Stimulated activated CD4-positive, alpha-beta T cell treated with anti-CD3 and anti-CD28 coated beads, Interleukin-12 subunit alpha, Interleukin-12 subunit beta, amount 100 ng/mL, for 48 hours (primary cell): Measurements from ENCODE around the gene RBMS3.
"Not testable (repeated sequence)": the region's sequence is repeated elsewhere in the genome, so short reads cannot be mapped to it uniquely, and the experiment has no call there.

Source experiments
- DNase-seq, 3 donors: peaks; one replicate each; pipeline ENCODE4 v3.0.0-alpha.2; 2020; ENCODE audit warnings: low read depth in 2 of 3, low spot score in 1 of 3

Gene RBMS3

DNA sequence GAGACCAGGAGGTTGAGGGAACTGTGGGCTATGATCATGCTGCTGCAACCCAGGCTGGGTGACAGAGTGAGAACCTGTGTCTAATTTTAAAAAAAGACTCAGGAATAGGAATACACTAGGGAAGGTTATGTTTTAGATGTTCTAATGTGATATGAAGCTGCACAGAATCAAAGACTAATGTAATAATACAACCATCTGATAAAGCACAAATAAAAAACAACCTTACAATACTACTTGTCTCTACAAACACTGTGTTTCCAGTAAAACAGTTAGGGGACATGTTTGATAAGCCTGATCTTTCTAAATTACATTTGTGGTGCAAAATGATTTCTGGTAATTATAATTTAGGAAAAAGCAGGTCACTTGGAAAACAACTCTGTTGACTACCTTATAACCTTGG lies 56.7 kb downstream of the RBMS3 start:
- DNase-seq = no peak

DNA sequence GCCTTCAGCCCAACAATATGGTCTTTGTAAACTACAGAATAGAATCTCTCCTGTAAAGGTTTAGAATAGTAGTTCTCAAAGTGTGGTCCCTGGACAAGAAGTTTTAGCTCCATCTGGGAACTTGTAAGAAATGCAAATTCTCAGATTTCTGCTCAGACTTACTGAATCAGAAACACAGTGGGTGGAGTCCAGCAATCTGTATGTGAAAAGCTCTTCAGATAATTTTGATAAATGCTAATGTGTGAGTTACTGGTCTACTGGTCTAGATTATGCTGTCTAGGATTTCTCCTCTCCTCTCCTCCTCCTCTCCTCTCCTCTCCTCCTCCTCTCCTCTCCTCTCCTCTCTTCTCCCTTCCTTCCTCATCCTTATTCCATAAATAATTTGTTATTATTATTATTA lies 57.5 kb downstream of the RBMS3 start:
- no peak for DNase-seq

DNA sequence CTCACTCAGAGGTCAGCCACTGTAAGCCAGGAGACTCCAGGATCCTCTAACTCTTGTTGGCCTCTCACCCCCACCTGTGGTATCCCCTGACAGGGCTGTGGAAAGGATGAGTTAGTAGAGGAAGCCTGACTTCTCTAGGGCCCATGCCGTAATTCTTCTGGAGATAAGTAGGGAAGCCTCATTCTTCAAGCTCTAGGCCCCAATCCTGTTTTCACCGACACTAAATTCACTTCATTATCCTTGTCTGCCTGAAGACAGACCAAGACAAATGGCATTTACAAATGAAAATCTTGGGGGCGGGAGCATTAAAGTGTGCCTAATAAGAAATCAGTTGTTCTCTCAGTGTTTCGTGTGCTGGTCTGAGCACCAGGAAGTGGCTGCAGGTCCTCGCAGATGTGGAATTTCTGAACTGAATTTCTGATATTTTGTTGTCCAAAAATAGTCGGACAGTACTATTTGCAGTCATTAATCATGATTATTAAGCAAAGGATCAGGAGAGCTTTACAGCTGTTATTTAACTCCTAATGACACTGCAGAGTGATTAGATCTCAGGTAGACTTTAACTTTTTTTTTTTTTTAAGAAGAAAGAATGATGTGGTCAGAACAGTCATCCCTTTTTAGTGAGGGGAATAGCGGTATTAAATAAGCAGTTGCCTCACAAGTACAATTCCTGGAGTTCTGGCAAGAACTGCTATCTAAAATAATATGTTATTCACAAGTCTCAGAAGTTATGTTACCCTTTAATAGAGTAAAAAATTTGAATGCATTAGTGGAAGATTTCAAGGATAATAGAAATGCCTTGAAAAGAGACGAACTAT lies 58.4 kb downstream of the RBMS3 start:
- no peak for DNase-seq

DNA sequence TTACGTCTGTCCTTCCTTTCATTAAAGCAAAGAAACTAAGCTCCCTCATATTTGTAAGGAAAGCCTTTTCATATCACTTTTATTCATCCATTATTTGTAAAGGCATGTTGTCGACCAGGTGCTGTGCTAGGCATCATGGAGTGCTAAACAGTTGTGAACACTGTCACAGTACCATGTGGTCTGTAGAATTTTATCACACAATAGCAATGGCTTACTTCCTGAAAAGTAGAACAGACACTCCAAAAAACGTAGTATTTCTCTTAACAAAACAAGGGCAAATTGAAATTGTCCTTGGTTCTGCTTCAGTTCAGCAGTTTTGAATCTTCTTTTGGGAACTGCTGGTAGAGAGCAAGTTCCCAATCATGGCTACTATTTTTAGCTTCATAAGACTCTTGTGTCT lies 63.3 kb downstream of the RBMS3 start:
- no peak for DNase-seq

DNA sequence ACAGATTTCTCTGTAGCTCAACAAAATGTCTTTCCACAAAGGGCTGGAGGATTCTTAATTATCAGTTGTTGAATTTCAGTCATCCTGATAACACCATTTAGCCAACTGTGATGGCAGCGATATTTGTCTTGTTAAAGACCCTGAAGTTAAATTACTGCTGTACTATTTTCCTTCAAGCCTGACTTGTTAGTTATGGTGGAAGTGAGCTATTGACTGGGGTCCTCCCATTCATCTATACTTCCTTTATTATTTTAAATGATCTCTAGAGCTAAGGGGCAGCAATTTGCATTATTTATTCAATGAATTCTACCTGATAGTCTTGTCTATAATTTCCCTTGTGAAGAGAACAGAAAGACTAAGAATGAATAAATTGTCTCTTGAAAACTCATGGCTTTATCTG lies 64.1 kb downstream of the RBMS3 start:
- no peak for DNase-seq

DNA sequence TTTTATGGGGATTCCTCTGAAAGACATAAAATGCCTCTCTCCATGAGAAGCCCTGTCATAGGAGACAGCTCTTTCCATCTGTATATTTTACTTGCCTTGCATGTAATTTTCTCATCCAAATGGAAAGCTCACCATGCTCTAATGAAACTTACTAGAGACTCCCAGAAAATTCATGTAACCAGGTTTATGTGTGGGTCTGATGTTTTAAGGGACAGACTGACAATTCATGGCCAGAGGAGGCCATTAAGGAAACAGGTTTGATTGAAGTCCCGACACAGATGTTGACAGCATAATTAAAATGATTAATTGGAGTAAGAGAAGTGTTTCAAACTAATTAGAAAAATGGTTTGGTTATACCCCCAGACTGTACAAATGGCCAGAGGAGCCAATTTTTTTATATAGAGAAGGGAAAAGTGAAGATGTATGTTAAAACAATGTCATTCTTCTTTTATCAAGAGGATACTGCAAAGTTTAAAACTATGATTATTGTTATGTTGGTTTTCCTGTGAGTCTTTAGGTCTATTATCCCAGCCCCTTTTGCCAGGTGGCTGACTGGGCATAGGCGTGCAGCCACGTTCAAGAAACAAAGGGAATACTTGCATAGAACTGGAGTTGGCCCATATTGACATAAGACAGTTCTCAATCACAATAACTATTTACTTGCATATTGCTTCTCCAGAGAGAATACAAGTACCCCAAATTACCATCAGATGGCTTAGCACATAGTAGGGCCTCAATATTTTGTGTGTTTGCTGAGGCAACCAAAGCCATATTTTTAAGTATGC lies 64.8 kb downstream of the RBMS3 start:
- no peak for DNase-seq

DNA sequence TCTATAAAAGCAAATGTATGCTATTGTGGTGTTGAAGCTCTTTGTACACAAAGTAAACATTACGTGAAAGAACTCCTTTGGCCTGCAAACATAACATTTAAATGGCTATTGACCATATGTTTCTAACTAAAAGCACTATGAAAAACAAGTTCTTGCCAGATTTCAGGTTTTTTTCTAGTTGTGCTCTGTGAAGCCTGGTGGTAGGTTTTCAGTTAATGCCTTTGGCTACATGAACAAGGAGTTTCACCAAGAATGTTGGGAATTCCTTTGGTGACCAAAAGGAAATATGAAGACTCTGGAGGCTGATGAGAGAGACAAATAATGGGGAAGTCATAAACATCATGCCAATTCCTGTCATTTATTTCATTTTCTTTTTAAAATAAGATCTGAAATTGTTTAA lies 66.0 kb downstream of the RBMS3 start:
- DNase-seq = no peak

DNA sequence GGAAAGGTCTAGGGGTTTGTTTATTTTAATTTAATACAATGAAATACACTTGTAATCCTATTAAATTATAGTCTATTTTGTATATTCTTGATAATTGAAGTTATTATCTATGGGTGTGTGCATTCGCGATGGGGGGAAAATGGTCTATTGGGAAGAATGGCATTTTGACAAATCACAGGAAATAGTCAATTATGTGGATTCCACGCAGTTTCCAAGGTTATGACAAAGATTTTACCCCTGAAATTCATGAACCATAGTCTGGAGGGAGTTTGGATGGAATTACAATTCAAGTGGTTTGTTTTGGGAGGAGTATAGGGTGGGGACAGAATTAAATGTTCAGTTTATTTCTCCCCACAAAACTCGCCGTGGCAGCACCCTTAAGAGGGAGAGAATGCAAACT lies 66.5 kb downstream of the RBMS3 start:
- no peak for DNase-seq

DNA sequence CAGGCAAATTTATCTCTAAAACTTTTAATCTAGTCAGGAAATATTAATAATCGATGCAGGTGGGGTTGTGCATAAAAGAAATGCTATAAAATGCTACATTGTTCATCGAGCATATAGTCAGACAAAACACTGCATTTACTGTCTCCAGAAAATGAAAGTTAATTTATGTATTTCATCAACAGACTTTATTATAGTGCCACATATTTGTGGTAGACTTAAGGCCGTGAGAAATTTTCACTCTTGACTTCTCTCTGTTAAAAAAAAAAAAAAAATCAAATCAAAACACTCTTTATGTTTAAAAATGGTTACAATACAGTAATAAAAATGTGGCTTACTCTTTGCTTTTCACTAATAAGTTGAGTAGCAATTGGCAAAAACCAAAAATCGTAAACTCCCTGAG lies 67.4 kb downstream of the RBMS3 start:
- DNase-seq = no peak

DNA sequence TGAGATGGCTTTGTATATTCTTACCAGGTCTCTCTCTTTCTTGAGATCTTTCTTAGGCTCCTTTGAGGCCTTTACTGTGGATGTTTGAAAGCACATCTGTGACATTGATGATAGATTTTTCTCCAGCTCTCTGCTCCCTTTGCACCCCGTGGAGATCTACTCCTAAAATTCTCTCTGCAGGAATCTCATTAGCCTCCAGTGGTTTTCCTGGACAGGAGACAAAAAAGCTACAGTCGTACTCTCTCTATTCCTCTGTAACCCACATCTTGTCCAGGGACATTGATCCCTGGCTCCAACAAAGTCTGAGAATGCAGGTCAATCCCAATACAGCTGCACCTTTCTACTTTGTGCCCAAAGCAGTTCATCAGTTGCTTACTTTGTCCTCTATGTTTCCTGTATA lies 68.2 kb downstream of the RBMS3 start:
- no peak for DNase-seq

DNA sequence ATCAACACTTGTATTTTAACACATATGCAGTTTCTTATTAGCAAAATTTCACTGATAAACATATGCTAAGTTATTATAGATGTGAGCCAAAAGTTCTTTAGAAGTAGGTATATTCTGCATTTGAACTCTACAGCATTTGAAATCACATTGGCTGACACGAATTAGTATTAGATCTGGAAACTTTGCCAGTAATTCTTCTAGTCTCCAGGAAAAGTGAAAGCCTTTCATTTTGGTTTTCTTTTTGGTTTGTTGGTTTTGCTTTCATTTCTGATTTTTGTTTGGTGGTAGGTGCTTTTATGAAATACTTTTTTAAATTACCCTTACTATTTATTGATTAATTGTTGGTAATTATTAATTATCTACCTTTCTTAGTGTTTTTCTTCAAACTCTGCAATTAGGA lies 72.9 kb downstream of the RBMS3 start:
- no peak for DNase-seq

DNA sequence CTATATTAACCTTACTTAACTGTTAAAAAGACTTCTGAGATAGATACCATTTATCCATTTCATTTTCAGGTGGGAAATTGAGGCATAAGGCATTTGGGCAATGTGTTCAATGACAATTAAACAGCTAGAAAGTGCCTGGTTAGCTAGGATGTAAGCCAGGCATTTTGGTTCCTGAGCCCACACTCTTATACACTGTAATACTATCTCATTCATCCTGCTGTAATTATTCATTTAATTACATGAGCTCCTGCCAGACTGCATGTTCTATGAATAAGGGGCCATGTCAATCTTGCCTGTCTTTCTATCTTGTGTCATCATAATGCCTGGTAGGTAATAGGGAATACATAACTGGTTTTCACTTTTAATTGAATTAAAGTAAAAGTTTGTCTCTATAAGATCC lies 74.0 kb downstream of the RBMS3 start:
- no peak for DNase-seq

DNA sequence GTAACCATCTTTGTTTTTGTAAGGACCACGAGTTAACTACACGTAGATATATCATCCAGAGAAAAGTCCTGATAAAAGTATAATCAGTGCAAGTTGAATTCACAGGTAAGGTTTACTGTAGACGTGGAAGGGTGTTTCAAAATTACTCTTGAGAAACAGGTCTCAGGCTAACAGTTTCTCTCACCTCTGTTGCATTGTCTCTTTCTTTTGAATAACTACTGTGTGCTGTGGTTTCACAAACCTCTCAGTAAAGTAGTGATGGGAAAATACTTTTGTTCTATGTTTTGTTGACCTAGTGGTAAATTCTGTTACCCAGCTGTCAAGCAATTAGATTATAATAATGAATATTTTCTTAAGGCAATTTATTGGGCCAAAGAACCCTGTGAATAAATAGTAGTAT lies 75.2 kb downstream of the RBMS3 start:
- no peak for DNase-seq

DNA sequence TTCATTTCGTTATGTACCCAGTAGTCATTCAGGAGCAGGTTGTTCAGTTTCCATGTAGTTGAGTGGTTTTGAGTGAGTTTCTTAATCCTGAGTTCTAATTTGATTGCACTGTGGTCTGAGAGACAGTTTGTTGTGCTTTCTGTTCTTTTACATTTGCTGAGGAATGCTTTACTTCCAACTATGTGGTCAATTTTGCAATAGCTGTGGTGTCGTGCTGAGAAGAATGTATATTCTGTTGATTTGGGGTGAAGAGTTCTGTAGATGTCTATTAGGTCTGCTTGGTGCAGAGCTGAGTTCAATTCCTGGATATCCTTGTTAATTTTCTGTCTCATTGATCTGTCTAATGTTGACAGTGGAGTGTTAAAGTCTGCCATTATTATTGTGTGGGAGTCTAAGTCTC lies 79.4 kb downstream of the RBMS3 start:
- DNase-seq = not testable (repeated sequence)

DNA sequence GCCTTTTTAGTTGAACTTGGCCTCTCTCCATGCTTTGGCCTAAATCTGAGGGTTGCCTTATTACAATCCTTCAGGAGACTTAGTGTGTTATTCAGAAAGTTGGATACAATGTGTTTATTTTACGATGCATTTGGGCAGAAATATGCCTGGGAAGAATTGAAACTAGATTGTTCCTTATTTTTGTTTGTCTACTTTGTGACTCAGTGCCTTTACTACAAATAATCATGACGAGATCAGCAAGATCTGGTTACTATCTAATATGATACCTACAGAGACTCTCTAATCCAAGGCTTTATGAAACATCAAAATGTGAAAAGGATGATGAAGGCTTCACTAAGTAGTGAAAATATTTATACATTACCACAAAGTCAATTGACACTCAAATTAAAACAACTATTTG lies 82.2 kb downstream of the RBMS3 start:
- DNase-seq = no peak

DNA sequence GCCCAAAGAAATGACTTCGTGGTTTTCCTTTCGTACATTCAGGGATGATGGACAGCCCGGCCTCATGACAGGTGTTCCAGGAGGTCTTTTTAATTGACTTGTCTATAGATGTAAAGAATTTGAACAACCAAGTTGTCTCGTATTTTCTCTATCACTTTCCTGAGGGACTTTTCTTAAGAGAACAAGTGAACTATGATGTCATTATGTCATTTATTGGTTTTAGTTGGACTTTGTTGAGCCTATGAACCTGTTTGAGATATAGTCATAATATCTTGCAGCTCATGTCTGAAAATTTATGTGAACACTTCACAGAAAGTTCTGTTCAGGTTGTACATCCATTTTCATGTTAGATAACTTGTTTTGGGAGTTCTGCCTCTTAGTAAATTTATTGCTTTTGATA lies 89.2 kb downstream of the RBMS3 start:
- DNase-seq = no peak

DNA sequence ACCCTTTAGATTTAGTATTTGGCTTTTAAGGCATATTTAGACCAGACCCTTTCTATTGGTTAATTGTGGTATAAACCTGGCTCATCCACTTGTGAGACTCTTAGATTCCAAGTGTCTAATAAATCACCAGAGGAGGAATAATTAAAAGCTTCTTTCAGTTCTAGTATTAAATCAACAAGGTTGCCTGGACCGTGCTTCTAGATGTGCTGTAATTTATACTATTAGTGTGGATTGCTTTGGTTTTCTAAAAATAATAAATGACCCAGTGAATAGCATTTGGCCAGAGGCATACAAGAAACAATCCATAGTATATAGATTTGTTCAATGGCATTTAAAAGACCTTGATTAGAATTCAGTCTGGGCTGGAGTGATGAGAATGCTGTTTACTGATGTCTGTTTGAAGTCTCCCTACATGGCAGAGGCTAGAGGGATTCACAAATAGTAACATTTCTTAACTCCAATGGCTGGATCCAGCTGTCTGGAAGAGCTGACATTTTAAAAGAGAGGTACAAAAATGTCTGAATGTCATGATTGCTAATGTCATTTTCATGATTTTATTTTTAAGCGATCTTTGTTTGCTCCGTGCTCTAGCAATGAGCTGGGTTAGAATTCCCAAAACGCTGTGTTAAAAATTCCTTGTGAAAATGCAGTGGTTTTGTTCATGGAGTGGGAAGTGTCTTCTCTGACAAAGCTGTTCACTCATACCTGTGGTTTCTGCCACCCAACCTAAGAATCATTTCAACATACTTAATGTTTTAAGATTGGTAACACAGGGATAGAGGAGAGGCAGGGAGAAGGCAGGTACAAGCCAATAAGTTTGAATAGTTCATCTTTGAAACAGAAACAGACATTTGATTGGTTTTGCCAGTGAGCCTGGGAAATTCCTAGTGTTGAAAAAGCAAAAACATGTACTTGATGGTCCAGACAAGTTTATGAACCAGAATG lies 89.9 kb downstream of the RBMS3 start:
- no peak for DNase-seq

DNA sequence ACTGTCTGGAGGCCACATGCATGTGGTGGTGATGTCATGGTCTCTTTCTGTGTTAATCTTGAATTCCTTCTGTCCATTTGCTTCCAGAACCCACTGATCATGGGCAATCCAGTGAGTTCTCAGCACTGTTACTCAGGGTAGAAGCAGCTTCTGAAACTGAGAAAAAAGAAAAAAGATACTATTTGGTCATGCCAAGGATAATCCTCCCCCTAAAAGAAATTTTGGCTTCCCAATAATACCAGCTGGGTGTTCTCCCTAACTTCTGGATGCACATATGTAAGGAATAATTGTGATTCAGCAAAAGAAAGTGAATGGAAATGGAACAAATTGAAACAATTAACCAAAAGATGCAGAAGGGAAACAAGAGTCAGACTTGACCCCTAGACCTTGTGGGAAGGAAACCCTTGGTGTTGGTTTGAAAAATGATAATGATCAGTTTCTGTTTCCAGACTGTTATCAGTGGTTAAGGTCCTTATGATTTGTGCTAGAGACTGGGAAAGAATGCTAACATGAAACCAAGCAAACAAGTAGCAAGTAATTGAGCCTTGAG lies 92.3 kb downstream of the RBMS3 start:
- no peak for DNase-seq

DNA sequence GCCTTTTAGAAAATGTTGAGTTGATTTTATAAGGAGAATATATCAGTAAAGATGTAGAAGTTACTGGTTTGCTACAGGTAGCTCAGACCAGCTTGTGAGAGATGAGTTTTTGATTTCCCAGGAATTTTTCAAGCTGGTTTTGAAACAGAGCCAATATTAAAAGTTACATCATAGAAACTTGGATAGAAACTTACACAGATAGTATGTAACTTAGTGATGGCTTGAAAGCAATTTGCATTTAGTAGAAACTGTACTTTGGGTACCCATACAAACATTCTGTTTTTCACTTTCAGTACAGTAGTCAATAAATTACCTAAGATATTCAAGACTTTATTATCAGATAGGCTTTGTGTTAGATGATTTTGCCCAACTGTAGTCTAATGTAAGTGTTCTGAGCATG lies 93.4 kb downstream of the RBMS3 start:
- no peak for DNase-seq

DNA sequence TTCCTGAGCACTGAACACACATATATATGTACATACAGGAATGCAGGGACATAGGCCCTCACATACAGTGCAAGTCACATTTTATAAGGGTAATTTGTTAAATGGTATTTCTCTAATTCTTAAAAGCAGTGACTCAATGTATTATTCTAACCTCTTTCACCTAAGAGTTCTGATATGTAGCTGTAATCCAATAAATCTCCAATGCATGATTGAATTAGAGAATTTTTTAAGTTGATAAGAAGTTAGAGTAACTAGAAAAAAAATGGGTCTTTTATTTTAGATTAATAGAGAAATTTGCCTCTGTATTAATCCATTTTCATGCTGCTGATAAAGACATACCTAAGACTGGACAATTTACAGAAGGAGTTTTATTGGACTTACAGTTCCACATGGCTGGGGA lies 98.2 kb downstream of the RBMS3 start:
- no peak for DNase-seq

DNA sequence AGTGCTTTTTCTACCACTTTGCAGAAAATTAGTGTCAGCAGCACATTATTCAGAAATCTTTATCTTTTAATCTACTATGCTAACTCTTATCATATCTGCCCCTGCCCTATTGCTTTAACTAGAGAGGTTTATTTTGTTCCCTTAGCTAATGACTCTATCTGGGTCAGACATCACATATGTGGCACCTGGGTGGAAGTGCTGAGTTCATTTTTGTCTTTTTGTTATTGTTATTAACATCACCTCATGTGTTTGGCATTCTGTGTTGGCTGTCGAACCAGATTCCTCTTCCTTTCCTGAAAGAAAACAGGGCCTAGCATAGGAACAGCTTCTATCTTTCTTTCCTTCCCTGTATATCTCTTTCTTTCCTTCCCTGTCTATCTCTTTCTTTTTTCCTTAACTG lies 100.7 kb downstream of the RBMS3 start:
- no peak for DNase-seq
